ENCODE data around the gene NAPSA.
"Not testable (repeated sequence)": the region's sequence is repeated elsewhere in the genome, so short reads cannot be mapped to it uniquely, and the experiment has no call there.

Gene NAPSA

GRCh38 chr19:50331994-50332243, 33.5 kb downstream of the NAPSA start:
- no peak for TF ChIP-seq CTCF (IDR thresholded peaks at IDR 0.05; ENCODE audit: extremely low read depth, missing control alignments)
- no peak for DNase-seq (ENCODE audit: low spot score)

GRCh38 chr19:50331221-50331993, 34.0 kb downstream of the NAPSA start:
- no peak for TF ChIP-seq CTCF (IDR thresholded peaks at IDR 0.05; ENCODE audit: extremely low read depth, missing control alignments)
- DNase-seq (ENCODE audit: low spot score), result peak; percentile 34

GRCh38 chr19:50330365-50331078, 34.9 kb downstream of the NAPSA start:
- no peak for TF ChIP-seq CTCF (IDR thresholded peaks at IDR 0.05; ENCODE audit: extremely low read depth, missing control alignments)
- DNase-seq (ENCODE audit: low spot score), result peak; percentile 92

- DNase-seq (ENCODE audit: low spot score), result not testable (repeated sequence)
Measured at GRCh38 chr19:50329926-50330294, 35.5 kb downstream of the NAPSA start.

GRCh38 chr19:50329146-50329925, 36.1 kb downstream of the NAPSA start, which contains the start of gene KCNC3:
KCNC3 (minus strand) TSS chr19:50329377; CDS start chr19:50329082, 295 bp downstream.
- DNase-seq (ENCODE audit: low spot score), result peak; percentile 100
- no peak for TF ChIP-seq CTCF (IDR thresholded peaks at IDR 0.05; ENCODE audit: extremely low read depth, missing control alignments)

- TF ChIP-seq CTCF (IDR thresholded peaks at IDR 0.05; ENCODE audit: extremely low read depth, missing control alignments), result peak; percentile 39
- DNase-seq (ENCODE audit: low spot score), result no peak
Measured at GRCh38 chr19:50328873-50329145, 36.6 kb downstream of the NAPSA start.

- peak; percentile 68 for DNase-seq (ENCODE audit: low spot score)
- peak; percentile 67 for TF ChIP-seq CTCF (IDR thresholded peaks at IDR 0.05; ENCODE audit: extremely low read depth, missing control alignments)
Measured at GRCh38 chr19:50328224-50328872, 37.1 kb downstream of the NAPSA start.

All from GM20000 (cell line).